Prostate gland (tissue), 2 donors: ENCODE data around the gene TIMP3. TPM values are rescaled to one million over a fixed set of nuclear protein-coding genes. Genes with fewer than 3 reads are reported as not detected.

ENCODE experiments used
- DNase-seq: peaks from one replicate; pipeline ENCODE4 v3.0.0-alpha.2; 2019; ENCODE audit warnings: low spot score
- H3K27ac ChIP-seq, 2 donors: fragments of 200-600 bp; sonication (generic); 2 replicates each; pipeline ENCODE4 v1.5.1; 2017 to 2019
- H3K27me3 ChIP-seq: fragments of 200-600 bp; sonication (generic); replicated peaks from 2 replicates; pipeline ENCODE4 v1.5.1; 2019; ENCODE audit not compliant: insufficient read depth
- H3K36me3 ChIP-seq, 2 donors: fragments of 200-600 bp; sonication (generic); 1 replicate in 1 of 2; 2 replicates in 1 of 2; pipeline versions ENCODE4 v1.5.1 to v1.8.1; 2017 to 2019
- H3K4me1 ChIP-seq: fragments of 200-600 bp; sonication (generic); replicated peaks from 2 replicates; pipeline ENCODE4 v1.5.1; 2019
- H3K4me3 ChIP-seq, 2 donors: fragments of 200-600 bp; sonication (generic); 2 replicates each; pipeline ENCODE4 v1.5.1; 2017 to 2019
- H3K9me3 ChIP-seq: fragments of 200-600 bp; sonication (generic); 2 replicates; pipeline ENCODE4 v1.5.1; 2017
- CTCF ChIP-seq, 4 experiments: fragments of 200-600 bp in 2 of 4; fragments of 450-650 bp in 2 of 4; sonication (generic) in 2 of 4; IDR thresholded peaks; 1 replicate in 3 of 4; 2 replicates in 1 of 4; pipeline ENCODE4 v1.5.1; 2016 to 2019; ENCODE audit warnings: antibody characterized with exemption in 4 of 4, mild to moderate bottlenecking in 2 of 4, moderate library complexity in 2 of 4
- POLR2A ChIP-seq: fragments of 450-650 bp; IDR thresholded peaks from one replicate; pipeline ENCODE4 v1.6.1; 2016; ENCODE audit warnings: antibody characterized with exemption, mild to moderate bottlenecking
- POLR2AphosphoS5 ChIP-seq: sonication (generic); formaldehyde crosslinking; IDR thresholded peaks from one replicate; pipeline ENCODE4 v1.6.1; 2017; ENCODE audit warnings: antibody characterized with exemption
- WGBS: methylation state at CpG from one replicate; pipeline ENCODE4 v1.1.5; 2018; 5-methylcytosine and 5-hydroxymethylcytosine counted together
- intact Hi-C: fragments of 100-400 bp; cut with DNase I; formaldehyde crosslinking; loops from one replicate; pipeline ENCODE4 v1.14.2; 2022
- total RNA-seq, 2 donors: library from RNA; depleted of rRNA; stranded (reverse); fragments of >200 nt; gene quantifications; one replicate each; pipeline ENCODE4 v1.1.0, GENCODE V29; 2016

TIMP3 gene
- total RNA-seq, 2 donors from 2014 or later, result 148 to 397 TPM

DNA sequence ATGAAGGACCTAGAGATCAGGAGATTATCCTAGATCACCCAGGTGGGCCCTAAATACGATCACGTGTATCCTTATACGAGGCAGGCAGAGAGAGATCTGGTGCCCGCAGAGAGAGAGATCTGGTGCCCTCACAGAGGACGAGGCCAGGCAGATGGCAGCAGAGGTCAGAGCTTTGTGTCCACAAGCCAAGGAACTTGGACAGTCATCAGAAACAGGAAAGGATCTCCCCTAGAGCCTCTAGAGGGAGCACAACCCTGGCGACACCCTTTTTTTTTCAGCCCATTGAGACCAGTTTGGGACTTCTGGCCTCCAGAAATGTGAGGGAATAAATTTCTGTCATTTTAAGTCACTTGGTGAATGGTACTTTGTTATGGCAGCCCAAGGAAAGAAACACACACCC, 25.5 kb upstream of the TIMP3 start:
- WGBS, result 79% methylated on average over 6 of the region's 6 CpGs
- Histone ChIP-seq H3K4me3 (no peak overlapping the region), H3K4me1 (no peaks in the 10 kb centered on the region), H3K27me3 (no peaks in the 10 kb centered on the region), H3K9me3 (no peaks in the 10 kb centered on the region), H3K36me3 (no peaks in the 10 kb centered on the region), H3K27ac (no peak overlapping the region)
- TF ChIP-seq CTCF (IDR thresholded peaks at IDR 0.05), result no peak
- TF ChIP-seq POLR2AphosphoS5, result no peak
- TF ChIP-seq POLR2A, result no peak
- intact Hi-C loops, result no loop called here
- DNase-seq, result no peak

- H3K4me3 ChIP-seq, result no peak overlapping the region
- TF ChIP-seq CTCF (IDR thresholded peaks at IDR 0.05) (no peak), POLR2AphosphoS5 (no peak), POLR2A (no peak)
- 91% methylated on average over 4 of the region's 4 CpGs for WGBS
- intact Hi-C loops, result no loop called here
- H3K4me1 ChIP-seq, result no peaks in the 10 kb centered on the region
- no peak overlapping the region for H3K27ac ChIP-seq
- no peaks in the 10 kb centered on the region for H3K36me3 ChIP-seq
- no peaks in the 10 kb centered on the region for H3K9me3 ChIP-seq
- no peak for DNase-seq
- no peaks in the 10 kb centered on the region for H3K27me3 ChIP-seq
Observed at GRCh38 chr22:32776397-32776796, 25.1 kb upstream of the TIMP3 start.

GRCh38 chr22:32776802-32777201, 24.7 kb upstream of the TIMP3 start:
- no peak overlapping the region for H3K27ac ChIP-seq
- no peak for DNase-seq
- H3K4me3 ChIP-seq, result no peak overlapping the region
- no peaks in the 10 kb centered on the region for H3K9me3 ChIP-seq
- 71% methylated on average over 7 of the region's 7 CpGs for WGBS
- no peak for TF ChIP-seq CTCF (IDR thresholded peaks at IDR 0.05)
- no peak for TF ChIP-seq POLR2A
- TF ChIP-seq POLR2AphosphoS5, result no peak
- intact Hi-C loops, result no loop called here
- no peaks in the 10 kb centered on the region for H3K36me3 ChIP-seq
- H3K4me1 ChIP-seq, result no peaks in the 10 kb centered on the region
- H3K27me3 ChIP-seq, result no peaks in the 10 kb centered on the region

DNA sequence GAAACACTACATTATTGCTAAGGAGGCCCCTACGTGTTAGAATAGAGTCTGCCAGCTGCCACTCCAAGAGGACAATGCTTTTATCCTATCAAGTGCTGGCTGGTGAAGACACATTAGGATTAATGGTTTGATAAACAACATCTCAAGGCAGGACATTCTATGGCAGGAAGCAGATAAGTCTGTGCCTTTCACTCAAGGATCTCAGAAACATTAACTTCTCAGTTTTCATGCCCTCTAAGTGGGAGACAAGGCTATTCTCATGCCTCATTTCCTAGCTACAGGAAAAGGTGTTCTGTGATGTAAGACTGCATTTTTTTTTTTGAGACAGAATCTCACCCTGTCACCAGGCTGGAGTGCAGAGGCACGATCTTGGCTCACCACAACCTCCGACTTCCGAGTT, 23.5 kb upstream of the TIMP3 start:
- no peaks in the 10 kb centered on the region for H3K27me3 ChIP-seq
- 83% methylated on average over 4 of the region's 4 CpGs for WGBS

More for the DNA sequence above, 23.5 kb upstream of the TIMP3 start:
- no peak overlapping the region for H3K4me3 ChIP-seq
- H3K36me3 ChIP-seq, result no peaks in the 10 kb centered on the region
- no peak for DNase-seq
- intact Hi-C loops, result no loop called here
- no peak for TF ChIP-seq POLR2A
- TF ChIP-seq CTCF (IDR thresholded peaks at IDR 0.05), result no peak
- no peaks in the 10 kb centered on the region for H3K9me3 ChIP-seq
- H3K4me1 ChIP-seq, result no peaks in the 10 kb centered on the region
- H3K27ac ChIP-seq, result no peak overlapping the region
